HG03039 (cell line): ENCODE results near the gene PIP.
"Not testable (repeated sequence)": the region's sequence is repeated elsewhere in the genome, so short reads cannot be mapped to it uniquely, and the experiment has no call there.

Source experiments
- ATAC-seq: cut with Tn5 transposase; IDR thresholded peaks from one replicate; pipeline ENCODE4 v1.9.1; 2021; ENCODE audit warnings: mild to moderate bottlenecking, moderate library complexity; ENCODE audit not compliant: unreplicated experiment

PIP gene, protein sequence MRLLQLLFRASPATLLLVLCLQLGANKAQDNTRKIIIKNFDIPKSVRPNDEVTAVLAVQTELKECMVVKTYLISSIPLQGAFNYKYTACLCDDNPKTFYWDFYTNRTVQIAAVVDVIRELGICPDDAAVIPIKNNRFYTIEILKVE

DNA sequence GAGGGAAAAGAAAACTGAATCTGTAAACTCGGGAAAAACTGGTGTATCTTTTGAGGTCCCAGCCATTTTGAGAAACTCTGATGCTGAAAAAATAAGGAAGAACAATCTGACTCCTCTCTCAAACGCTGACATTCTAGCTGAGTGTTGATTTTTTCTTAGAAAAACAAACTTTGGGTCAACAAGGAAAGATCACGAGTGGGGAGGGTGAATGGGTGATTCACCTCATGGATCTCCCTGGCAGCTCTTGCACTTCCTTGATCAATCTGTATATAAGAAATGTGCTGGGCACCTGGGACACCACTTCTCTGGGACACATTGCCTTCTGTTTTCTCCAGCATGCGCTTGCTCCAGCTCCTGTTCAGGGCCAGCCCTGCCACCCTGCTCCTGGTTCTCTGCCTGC lies at the start of gene PIP:
TSS of gene PIP (plus strand) at position 297 of the 400 bp plus-strand sequence. CDS start at position 337, 40 bp downstream.
- ATAC-seq = no peak

DNA sequence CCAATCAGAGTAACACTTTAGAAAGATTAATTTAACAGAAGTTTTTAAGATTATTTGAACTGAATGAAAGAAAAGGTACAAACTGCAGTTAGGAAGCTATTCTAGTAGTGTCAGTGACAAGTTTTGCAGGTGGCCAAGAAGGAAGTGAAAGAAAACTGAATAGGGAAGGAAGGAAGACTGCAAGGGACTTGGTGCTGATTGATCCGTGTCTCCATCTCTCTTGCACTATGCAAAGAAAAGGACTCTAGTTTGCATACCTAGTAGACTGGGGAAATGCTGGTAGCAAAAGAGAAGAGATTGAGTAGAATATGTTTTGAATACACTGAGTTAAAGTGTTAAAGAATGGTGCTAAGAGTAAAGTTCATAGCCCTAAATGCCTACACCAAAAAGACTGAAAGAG lies 46.8 kb upstream of the PIP start:
- ATAC-seq = no peak

DNA sequence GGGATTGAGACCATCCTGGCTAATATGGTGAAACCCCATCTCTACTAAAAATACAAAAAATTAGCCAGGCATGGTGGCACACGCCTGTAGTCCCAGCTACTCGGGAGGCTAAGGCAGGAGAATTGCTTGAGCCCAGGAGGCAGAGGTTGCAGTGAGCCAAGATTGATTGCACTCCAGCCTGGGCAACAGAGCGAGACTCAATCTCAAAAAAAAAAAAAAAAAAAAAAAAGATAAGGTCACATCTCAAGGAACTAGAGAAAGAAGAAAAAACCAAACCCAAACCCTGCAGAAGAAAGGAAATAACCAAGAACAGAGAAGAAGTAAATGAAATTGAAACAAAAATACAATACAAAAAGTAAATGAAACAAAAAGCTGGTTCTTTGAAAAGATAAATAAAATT lies 46.3 kb upstream of the PIP start:
- not testable (repeated sequence) for ATAC-seq

DNA sequence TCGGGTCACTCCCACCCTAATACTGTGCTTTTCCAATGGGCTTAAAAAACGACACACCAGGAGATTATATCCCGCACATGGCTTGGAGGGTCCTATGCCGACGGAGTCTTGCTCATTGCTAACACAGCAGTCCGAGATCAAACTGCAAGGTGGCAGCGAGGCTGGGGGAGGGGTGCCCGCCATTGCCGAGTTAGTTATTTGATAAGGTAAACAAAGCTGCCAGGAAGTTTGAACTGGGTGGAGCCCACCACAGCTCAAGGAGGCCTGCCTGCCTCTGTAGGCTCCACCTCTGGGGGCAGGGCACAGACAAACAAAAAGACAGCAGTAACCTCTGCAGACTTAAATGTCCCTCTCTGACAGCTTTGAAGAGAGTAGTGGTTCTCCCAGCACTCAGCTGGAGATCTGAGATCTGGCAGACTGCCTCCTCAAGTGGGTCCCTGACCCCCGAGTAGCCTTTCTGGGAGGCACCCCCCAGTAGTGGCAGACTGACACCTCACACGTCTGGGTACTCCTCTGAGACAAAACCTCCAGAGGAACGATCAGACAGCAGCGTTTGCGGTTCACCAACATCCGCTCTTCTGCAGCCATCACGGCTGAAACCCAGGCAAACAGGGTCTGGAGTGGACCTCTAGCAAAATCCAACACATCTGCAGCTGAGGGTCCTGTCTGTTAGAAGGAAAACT lies 43.2 kb upstream of the PIP start:
- ATAC-seq = not testable (repeated sequence)

DNA sequence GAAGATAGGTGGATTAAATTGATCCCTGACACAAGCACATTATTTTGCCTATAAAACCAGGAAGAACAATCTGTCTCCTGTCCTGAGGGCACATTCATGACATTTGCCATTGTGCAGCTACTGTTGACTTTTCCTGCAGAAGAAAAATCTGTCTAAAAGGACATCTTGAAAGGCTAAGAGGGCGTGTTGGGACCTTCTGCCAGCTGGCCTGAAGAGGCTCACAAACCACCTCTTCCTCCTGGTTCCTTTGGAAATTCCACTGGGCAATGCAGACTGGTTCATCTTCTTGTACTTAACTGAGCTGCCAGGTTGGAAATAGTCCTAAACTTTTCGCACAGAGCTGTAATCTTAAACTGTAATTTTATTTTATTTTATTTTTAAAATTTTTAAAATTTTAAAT lies 35.7 kb upstream of the PIP start:
- ATAC-seq = no peak

DNA sequence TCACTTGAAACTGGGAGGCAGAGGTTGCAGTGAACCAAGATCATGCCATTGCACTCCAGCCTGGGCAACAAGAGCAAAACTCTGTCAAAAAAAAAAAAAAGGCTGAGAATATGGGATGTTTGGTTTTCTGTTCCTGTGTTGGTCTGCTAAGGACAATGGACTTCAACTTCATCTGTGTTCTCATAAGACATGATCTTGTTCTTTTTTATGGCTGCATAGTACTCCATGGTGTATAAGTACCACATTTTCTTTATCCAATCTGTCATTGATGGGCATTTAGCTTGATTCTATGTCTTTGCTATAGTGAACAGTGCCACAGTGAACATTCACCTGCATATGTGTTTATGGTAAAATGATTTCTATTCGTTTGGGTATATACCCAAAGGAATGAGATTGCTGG lies 32.3 kb upstream of the PIP start:
- ATAC-seq = not testable (repeated sequence)

DNA sequence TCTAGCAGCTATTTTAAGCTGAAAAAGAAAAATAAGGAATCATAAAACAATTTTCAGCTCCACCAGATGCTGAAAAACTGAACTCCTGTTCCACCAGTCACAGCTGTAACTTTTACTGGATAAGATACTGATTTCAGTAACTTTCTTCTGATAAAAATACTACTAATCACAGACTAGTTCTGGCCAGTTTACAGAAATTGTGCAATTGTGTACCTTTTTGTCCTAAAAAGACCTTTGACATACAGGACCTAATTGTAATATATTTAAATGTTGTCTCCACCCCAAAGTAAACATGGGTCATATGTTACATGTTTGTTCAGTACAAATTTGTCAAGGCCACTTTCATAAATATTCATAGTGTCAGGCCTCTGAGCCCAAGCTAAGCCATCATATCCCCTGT lies 27.1 kb upstream of the PIP start:
- ATAC-seq = no peak

DNA sequence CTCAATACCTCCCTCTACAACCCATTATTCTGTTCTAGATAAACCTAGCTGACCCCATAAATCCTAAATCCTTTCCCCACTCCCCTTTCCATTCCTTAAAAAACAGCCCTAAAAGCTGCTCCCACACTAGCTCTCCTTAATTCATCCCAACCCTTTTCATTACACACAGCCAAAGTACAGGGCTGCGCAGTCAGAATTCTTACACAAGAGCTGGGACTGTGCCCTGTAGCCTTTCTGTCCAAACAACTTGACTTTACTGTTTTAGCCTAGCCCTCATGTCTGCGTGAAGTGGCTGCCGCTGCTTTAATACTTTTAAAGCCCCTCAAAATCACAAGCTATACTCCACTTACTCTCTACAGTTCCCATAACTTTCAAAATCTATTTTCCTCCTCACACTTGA lies 23.9 kb upstream of the PIP start:
- not testable (repeated sequence) for ATAC-seq

DNA sequence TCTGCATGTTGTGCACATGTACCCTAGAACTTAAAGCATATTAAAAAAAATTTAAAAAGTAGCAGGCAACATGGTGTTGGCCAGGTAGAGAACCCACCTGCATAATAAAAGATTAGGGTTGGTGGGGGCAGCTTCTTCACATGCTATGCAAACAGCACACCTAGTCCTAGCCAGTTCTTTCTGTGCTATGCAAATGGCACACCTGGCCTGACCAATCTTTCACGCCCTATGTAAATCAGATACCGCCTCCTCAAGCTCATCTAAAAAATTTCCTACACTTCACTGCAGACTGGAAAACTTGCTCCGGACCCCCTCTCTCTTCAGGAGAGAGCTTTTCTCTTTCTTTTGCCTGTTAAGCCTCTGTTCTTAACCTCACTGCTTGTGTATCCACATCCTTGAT lies 14.5 kb upstream of the PIP start:
- ATAC-seq = no peak

DNA sequence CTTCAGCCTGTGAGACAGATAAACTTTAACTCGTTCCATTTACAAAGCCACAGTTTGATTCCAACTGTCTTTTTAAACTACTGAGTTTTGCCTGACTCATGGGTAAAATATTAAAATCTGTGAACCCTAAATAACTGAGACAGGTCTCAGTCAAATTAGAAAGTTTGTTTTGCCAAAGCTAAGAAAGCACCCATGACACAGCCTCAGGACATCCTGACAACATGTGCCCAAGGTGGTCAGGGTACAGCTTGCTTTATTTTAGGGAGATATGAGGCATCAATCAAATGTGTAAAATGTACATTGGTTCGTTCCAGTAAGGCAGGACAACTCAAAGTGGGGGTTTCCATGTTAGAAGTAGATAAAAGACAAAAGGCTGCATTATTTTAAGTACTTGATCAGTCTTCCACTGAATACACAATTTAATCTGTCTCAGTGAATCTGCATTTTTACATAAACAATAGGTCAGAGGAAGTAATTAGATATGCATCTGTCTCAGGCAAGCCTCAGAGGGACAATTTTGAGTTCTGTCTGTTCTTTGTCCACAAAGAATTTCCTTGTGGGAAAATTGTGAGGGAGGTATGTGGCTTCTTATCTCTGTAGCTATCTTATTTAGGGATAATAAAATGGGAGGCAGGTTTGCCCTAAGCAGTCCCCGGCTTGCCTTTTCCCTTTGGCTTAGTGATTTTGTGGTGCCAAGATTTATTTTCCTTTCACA lies 11.0 kb upstream of the PIP start:
- no peak for ATAC-seq

DNA sequence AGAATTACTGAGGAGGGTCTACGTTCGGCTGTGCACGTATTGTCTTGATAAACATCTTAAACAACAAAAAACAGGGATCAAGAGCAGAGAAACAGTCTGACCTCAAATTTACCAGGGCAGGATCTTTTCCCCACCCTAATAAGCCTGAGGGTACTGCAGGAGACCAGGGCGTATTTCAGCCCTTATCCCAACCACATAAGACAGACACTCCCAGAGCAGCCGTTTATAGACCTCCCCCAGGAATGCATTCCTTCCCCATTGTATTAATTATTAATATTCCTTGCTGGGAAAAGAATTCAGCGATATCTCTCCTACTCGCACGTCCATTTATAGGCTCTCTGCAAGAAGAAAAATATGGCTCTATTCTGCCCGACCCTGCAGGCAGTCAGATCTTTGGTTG lies 8.6 kb upstream of the PIP start:
- not testable (repeated sequence) for ATAC-seq

DNA sequence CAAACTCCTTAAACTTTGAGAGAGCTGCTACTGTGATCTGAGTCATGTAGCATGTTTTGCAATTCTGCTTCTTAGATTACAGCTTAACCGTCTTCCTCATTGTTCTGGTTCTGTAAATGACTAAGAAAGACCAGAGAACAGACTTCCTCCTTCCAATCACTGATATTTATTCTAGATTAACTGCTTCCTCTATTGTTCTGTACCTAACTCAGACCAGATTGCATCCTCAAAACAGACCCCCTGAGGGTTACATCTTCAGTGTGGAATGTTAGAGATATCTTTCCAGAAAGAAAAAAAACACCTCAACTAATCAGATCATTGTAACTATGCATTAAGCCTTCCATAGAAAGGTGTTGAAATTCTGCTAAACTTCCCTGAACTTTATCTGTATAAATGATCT lies 5.7 kb upstream of the PIP start:
- no peak for ATAC-seq

DNA sequence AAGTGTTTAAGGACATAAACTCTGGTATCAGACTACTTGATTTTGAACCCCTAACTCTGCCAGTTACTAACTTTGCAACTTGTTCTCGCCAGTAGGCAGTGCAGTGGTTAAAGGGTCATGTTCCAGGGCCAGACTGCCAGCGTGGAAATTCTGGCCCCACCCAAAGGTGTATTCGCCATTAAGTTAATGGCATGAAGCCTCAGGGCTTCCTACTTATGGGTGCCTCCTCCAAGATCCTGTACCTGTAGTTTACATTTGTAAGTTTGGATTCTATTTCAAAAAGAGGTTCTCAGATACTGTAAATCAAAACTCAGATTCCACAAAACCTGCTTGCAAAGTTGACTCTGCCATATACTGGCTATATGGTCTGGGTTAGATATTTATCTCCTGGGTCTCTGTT lies 2.8 kb upstream of the PIP start:
- no peak for ATAC-seq

DNA sequence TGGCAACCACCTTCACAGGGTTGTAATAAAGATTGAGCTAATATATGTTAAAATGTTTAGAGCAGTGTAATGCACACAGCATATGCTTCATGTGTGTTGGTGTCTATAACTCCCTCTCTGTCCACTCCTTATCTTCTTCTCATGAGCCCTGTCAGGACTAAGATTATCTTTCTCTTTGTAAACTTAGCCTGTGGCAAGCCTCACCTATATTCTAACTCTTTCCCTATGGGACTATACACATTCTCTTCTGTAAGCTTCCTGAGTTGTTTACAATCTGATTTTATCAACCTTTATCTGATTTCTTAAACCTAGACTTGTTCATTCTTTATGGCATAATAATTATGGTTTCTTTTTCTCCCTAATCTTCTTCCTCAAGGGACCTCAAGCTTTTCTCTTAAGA lies 2.4 kb upstream of the PIP start:
- ATAC-seq = no peak

DNA sequence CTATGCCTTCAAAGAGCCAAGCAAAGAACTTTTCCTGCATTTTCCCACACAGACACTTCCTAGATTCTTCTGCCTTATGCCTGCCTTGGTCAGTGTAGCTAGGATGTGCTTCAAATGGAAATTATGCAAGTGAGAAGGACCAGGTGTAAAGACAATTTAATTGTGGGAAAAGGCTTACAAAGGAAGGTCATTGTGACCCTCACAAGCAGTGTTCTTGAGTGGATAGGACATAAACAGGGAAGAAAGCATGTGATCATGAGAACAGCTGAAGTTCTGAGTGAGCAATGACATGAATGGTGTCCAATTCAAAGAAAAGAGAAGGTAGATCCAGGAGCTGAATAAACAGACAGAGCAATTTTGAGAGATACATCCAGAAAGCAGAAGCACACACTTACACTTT lies 1.3 kb upstream of the PIP start:
- no peak for ATAC-seq

DNA sequence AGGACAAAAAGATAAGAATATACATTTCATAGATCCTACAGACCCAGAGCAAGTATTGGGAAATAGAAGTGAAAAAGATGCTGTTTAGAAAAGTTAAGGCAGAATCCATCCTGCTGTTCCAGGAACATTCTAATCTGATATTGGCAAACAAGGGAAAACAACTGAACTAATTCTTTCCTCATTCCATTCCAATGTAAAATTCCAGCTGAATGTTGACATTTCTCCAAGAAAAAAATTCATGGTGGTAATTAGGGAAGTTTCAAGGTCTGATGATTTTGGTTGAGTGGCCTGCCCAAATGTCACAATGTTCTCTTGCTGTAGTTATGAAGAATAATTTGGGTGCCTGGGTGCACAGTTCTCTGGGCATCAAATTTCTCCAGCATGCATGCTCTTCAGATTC lies 15.2 kb downstream of the PIP start:
- ATAC-seq = no peak

DNA sequence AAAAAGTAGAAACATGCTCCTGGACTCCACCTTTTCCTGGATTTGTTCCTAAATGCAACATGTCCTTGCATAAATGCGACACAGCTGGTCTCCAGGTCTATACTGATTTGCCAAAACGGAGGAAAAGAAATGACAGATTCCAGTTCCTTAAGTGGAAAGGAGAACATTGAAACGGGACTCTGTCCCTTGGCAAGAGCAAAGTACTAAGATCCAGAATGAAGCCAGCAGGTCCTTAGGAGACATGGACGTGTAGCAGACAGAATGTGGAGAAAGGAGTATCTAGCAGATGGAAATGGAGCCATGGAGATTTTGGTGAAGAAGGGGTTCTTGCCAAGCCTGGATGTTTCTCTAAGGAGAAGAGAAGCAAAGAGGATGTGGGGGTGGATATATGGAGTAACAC lies 16.2 kb downstream of the PIP start:
- no peak for ATAC-seq

DNA sequence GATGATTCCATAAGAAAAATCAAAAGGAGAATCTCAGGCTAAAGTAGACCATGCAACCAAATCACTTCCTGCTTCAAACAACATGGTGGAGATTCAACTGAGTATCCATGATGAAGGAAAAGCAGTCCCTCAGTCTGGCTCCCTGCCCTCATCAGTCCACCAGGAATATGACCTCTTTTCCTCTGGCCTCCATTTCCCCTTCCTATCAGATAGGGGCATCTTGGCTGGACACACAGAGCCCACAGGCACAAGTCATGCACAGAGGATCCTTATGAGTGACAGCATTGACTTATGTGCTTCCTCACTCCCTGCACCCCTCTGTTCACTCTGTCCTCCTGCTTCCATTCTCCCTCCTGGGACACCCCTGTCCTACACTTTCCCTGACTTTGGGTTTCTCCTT lies 16.8 kb downstream of the PIP start:
- no peak for ATAC-seq

DNA sequence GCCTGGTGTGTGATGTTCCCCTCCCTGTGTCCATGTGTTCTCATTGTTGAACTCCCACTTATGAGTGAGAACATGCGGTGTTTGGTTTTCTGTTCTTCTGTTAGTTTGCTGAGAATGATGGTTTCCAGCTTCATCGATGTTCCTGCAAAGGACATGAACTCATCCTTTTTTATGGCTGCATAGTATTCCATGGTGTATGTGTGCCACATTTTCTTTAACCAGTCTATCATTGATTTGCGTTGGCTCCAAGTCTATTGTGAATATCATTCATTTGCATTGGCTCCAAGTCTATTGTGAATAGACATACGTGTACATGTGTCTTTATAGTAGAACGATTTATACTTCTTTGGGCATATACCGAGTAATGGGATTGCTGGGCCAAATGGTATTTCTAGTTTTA lies 18.8 kb downstream of the PIP start:
- not testable (repeated sequence) for ATAC-seq

DNA sequence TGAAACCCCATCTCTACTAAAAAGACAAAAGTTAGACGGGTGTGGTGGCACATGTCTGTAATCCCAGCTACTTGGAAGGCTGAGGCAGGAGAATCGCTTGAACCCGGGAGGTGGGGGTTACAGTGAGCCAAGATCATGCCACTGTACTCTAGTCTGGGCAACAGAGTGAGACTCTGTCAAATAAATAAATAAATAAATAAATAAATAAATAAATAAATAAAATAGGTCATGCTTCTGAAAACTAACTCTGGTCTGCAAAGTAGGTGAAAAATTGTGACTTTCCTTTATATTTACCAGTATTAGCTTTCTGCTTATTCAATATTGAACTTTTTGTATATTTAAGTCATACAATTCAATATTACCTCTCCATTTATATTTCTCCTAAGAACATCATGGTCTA lies 26.7 kb downstream of the PIP start:
- ATAC-seq = not testable (repeated sequence)

DNA sequence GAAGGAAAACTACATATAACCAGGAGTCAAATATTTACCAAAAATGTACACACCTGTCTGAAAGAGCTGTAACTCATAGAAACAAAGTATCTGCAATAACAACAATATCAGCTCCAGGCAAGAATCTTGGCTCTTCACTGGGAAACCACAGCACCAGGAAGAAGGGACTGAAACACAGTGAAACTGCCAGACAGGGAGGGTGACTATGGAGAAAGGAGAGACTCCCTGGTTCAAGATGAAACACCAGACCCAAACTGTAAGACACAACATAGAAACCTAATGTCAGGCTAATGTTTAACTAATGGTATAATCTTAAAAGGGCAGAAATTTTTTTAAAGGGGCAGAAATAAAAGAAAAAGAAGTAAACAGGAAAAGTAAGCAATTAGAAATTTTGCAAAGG lies 39.8 kb downstream of the PIP start:
- ATAC-seq = no peak

DNA sequence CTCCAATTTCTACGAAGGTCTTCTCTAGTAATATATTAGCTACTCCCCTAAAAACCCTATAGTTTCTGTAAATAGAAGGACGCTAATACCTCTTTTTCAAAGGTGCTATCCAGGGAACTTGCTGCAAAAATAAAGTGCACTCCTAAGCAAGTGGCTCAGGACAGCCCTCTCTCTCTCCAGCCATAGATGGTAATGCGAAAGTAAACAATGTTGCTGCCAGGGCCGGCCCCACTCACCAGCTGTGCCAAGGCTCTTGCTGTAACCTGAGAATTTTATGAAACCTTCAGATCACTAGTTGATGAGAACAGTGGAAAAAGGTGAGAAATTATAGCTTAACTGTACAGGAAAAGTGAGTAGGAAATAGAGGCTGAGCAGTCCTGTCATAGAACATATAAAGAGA lies 40.5 kb downstream of the PIP start:
- ATAC-seq = no peak
